Stomach smooth muscle (tissue), 2 donors: ENCODE results near the gene TAAR6.
"Not testable (repeated sequence)": the region's sequence is repeated elsewhere in the genome, so short reads cannot be mapped to it uniquely, and the experiment has no call there.

Experiments
- H3K27ac ChIP-seq: one replicate; pipeline ENCODE4 v1.7.0; 2013; ENCODE audit warnings: mild to moderate bottlenecking, low read length, inconsistent platforms
- H3K27me3 ChIP-seq, 2 donors: one replicate each; pipeline ENCODE4 v1.7.0; 2013; ENCODE audit warnings: low read length in 2 of 2; ENCODE audit not compliant: insufficient read depth in 2 of 2, control insufficient read depth in 1 of 2
- H3K36me3 ChIP-seq, 2 donors: one replicate each; pipeline ENCODE4 v1.7.0; 2013; ENCODE audit warnings: low read length in 2 of 2; ENCODE audit not compliant: control insufficient read depth in 2 of 2, insufficient read depth in 2 of 2
- H3K4me1 ChIP-seq: one replicate; pipeline ENCODE4 v1.7.0; 2013; ENCODE audit warnings: low read length; ENCODE audit not compliant: control insufficient read depth, insufficient read depth
- H3K4me3 ChIP-seq, 2 donors: one replicate each; pipeline ENCODE4 v1.7.0; 2013; ENCODE audit warnings: low read length in 2 of 2
- H3K9ac ChIP-seq, 2 donors: one replicate each; pipeline ENCODE4 v1.7.0; 2013; ENCODE audit warnings: low read length in 2 of 2, mild to moderate bottlenecking in 1 of 2
- H3K9me3 ChIP-seq, 2 donors: one replicate each; pipeline ENCODE4 v1.7.0; 2013; ENCODE audit warnings: low read length in 2 of 2; ENCODE audit not compliant: control insufficient read depth in 2 of 2
- donor health status: healthy.
- donor health status: Pancreatic carcinoma.

Gene TAAR6

GRCh38 chr6:132548746-132549463 lies 21.2 kb upstream of the TAAR6 start:
- Histone ChIP-seq H3K9me3 (no peaks in the 10 kb centered on the region), H3K27ac (no peak overlapping the region), H3K4me3 (no peak overlapping the region), H3K36me3 (no peaks in the 10 kb centered on the region), H3K27me3 (no peaks in the 10 kb centered on the region), H3K4me1 (no peaks in the 10 kb centered on the region), H3K9ac (no peak overlapping the region)

- no peak overlapping the region for H3K9ac ChIP-seq
- no peaks in the 10 kb centered on the region for H3K9me3 ChIP-seq
- H3K4me1 ChIP-seq, result no peaks in the 10 kb centered on the region
- H3K4me3 ChIP-seq, result no peak overlapping the region
- H3K27ac ChIP-seq, result no peak overlapping the region
- H3K27me3 ChIP-seq, result no peaks in the 10 kb centered on the region
- H3K36me3 ChIP-seq, result no peaks in the 10 kb centered on the region
Observed at GRCh38 chr6:132551214-132551613, 18.9 kb upstream of the TAAR6 start.

- Histone ChIP-seq H3K9ac (no peak within 1 kb of the TSS), H3K9me3 (no peaks in the 10 kb centered on the region), H3K27ac (no peak within 1 kb of the TSS), H3K36me3 (no peaks in the 10 kb centered on the region), H3K4me3 (no peak within 1 kb of the TSS), H3K27me3 (no peaks in the 10 kb centered on the region), H3K4me1 (no peaks in the 10 kb centered on the region)
Observed at GRCh38 chr6:132552372-132552771, 17.8 kb upstream of the TAAR6 start, which contains the start of gene TAAR8. Gene TAAR8 (plus strand): TSS chr6:132552672. CDS start chr6:132552693, 21 bp downstream.

GRCh38 chr6:132560087-132560486 lies 10.0 kb upstream of the TAAR6 start:
- H3K36me3 ChIP-seq, H3K4me1 ChIP-seq, H3K9ac ChIP-seq, H3K27me3 ChIP-seq, H3K9me3 ChIP-seq, H3K4me3 ChIP-seq, H3K27ac ChIP-seq: not testable (repeated sequence)

- Histone ChIP-seq H3K9ac (no peak overlapping the region), H3K27ac (no peak overlapping the region), H3K27me3 (peaks cover 0 to 4% of the 10 kb centered on the region in 2 donors), H3K36me3 (no peaks in the 10 kb centered on the region), H3K4me3 (no peak overlapping the region), H3K4me1 (no peaks in the 10 kb centered on the region), H3K9me3 (no peaks in the 10 kb centered on the region)
Observed at GRCh38 chr6:132566404-132566803, 3.7 kb upstream of the TAAR6 start.

- Histone ChIP-seq H3K4me3 (no peak overlapping the region), H3K4me1 (no peaks in the 10 kb centered on the region), H3K27ac (no peak overlapping the region)
Observed at GRCh38 chr6:132567566-132567965, 2.6 kb upstream of the TAAR6 start.

GRCh38 chr6:132568611-132569010 lies 1.5 kb upstream of the TAAR6 start:
- no peak overlapping the region for H3K27ac ChIP-seq
- H3K36me3 ChIP-seq, result no peaks in the 10 kb centered on the region
- no peaks in the 10 kb centered on the region for H3K9me3 ChIP-seq
- H3K4me3 ChIP-seq, result no peak overlapping the region
- no peak overlapping the region for H3K9ac ChIP-seq
- no peaks in the 10 kb centered on the region for H3K4me1 ChIP-seq
- H3K27me3 ChIP-seq, result peaks cover 0 to 4% of the 10 kb centered on the region in 2 donors

More at GRCh38 chr6:132567566-132567965, 2.6 kb upstream of the TAAR6 start:
- Histone ChIP-seq H3K27me3 (peaks cover 0 to 4% of the 10 kb centered on the region in 2 donors), H3K36me3 (no peaks in the 10 kb centered on the region), H3K9ac (no peak overlapping the region), H3K9me3 (no peaks in the 10 kb centered on the region)

GRCh38 chr6:132569170-132569569 lies 952 bp upstream of the TAAR6 start:
- Histone ChIP-seq H3K4me3 (no peak overlapping the region), H3K36me3 (no peaks in the 10 kb centered on the region), H3K9ac (no peak overlapping the region), H3K27ac (no peak overlapping the region), H3K9me3 (no peaks in the 10 kb centered on the region), H3K4me1 (no peaks in the 10 kb centered on the region), H3K27me3 (peaks cover 0 to 4% of the 10 kb centered on the region in 2 donors)

- H3K4me1 ChIP-seq, result no peaks in the 10 kb centered on the region
- no peak overlapping the region for H3K27ac ChIP-seq
- no peaks in the 10 kb centered on the region for H3K9me3 ChIP-seq
- no peak overlapping the region for H3K4me3 ChIP-seq
- H3K36me3 ChIP-seq, result no peaks in the 10 kb centered on the region
- no peak overlapping the region for H3K9ac ChIP-seq
- H3K27me3 ChIP-seq, result peaks cover 0 to 4% of the 10 kb centered on the region in 2 donors
Observed at GRCh38 chr6:132571774-132572173, 1.7 kb downstream of the TAAR6 start.

GRCh38 chr6:132584698-132585097 lies 14.6 kb downstream of the TAAR6 start:
- H3K27ac ChIP-seq, result no peak overlapping the region
- H3K9me3 ChIP-seq, result peaks cover 0 to 2% of the 10 kb centered on the region in 2 donors
- no peaks in the 10 kb centered on the region for H3K27me3 ChIP-seq
- H3K4me3 ChIP-seq, result no peak overlapping the region
- no peak overlapping the region for H3K9ac ChIP-seq
- H3K4me1 ChIP-seq, result no peaks in the 10 kb centered on the region
- H3K36me3 ChIP-seq, result no peaks in the 10 kb centered on the region

GRCh38 chr6:132587424-132587823 lies 17.3 kb downstream of the TAAR6 start:
- Histone ChIP-seq H3K4me1 (no peaks in the 10 kb centered on the region), H3K27ac (no peak overlapping the region), H3K9me3 (no peaks in the 10 kb centered on the region), H3K9ac (no peak overlapping the region), H3K36me3 (no peaks in the 10 kb centered on the region), H3K27me3 (no peaks in the 10 kb centered on the region), H3K4me3 (no peak overlapping the region)
